Activated CD4-positive, alpha-beta memory T cell treated with anti-CD3 and anti-CD28 coated beads, Interleukin-2, amount 10 ng/mL, durations not matched to agents 7 days and 5 days (primary cell): ENCODE results near the gene KCNAB2. TPM values are rescaled to one million over a fixed set of nuclear protein-coding genes. Genes with fewer than 3 reads are reported as not detected.

Experiments
- CTCF ChIA-PET: fragments of 350-600 bp; sonication (Branson Sonifier 250); formaldehyde crosslinking; loops from one replicate; lab custom pipeline; 2021; ENCODE audit warnings: antibody characterized with exemption, inconsistent platforms; lab: Charles Lee
- POLR2A ChIA-PET: fragments of 350-600 bp; sonication (Branson Sonifier 250); formaldehyde crosslinking; loops from one replicate; lab custom pipeline; 2021; ENCODE audit warnings: antibody characterized with exemption; lab: Charles Lee
- DNase-seq: peaks from one replicate; pipeline ENCODE4 v3.0.0-alpha.2; 2020
- H3K27ac Mint-ChIP-seq: one replicate; pipeline ENCODE4 v1.8.0; 2021; ENCODE audit warnings: mild to moderate bottlenecking, mixed read lengths
- H3K27me3 Mint-ChIP-seq: one replicate; pipeline ENCODE4 v1.8.0; 2021; ENCODE audit warnings: mixed read lengths
- H3K36me3 Mint-ChIP-seq: one replicate; pipeline ENCODE4 v1.8.0; 2021; ENCODE audit warnings: low read depth, mixed read lengths
- H3K4me1 Mint-ChIP-seq: one replicate; pipeline ENCODE4 v1.8.0; 2021; ENCODE audit warnings: mixed read lengths
- H3K4me3 Mint-ChIP-seq: one replicate; pipeline ENCODE4 v1.8.0; 2021; ENCODE audit warnings: mild to moderate bottlenecking, mixed read lengths
- H3K9me3 Mint-ChIP-seq: one replicate; pipeline ENCODE4 v1.8.0; 2021; ENCODE audit warnings: mixed read lengths
- total RNA-seq, 2 experiments: library from RNA; stranded (reverse); gene quantifications; one replicate each; pipeline ENCODE4 v1.2.3, GENCODE V29; 2021

The KCNAB2 gene
- total RNA-seq, 2 experiments from 2014 or later, result 284 to 286 TPM

GRCh38 chr1:6004412-6005123 is 41.1 kb upstream of the KCNAB2 start:
- Mint-ChIP-seq H3K4me1 (peaks cover 21% of the 10 kb centered on the region), H3K4me3 (no peak overlapping the region), H3K27me3 (no peaks in the 10 kb centered on the region), H3K27ac (no peak overlapping the region), H3K36me3 (peaks cover 10% of the 10 kb centered on the region), H3K9me3 (no peaks in the 10 kb centered on the region)
- no peak for DNase-seq
- ChIA-PET POLR2A (interaction anchor here (1.0 to 3.6 kb wide), 3 partner anchors 10 to 21 kb away, joined by 3 to 20 read pairs (median 4); partner anchors contain the start of gene NPHP4), CTCF (no interaction called here)

GRCh38 chr1:6005276-6005917 is 40.3 kb upstream of the KCNAB2 start:
- Mint-ChIP-seq H3K27ac (no peak overlapping the region), H3K36me3 (peaks cover 10% of the 10 kb centered on the region), H3K4me3 (no peak overlapping the region), H3K27me3 (no peaks in the 10 kb centered on the region), H3K4me1 (peaks cover 21% of the 10 kb centered on the region), H3K9me3 (no peaks in the 10 kb centered on the region)
- CTCF ChIA-PET, result no interaction called here
- POLR2A ChIA-PET, result interaction anchor here (1.0 to 1.7 kb wide), 2 partner anchors 11 kb away, joined by 3 to 6 read pairs; no protein-coding TSS in a partner anchor
- no peak for DNase-seq

DNA sequence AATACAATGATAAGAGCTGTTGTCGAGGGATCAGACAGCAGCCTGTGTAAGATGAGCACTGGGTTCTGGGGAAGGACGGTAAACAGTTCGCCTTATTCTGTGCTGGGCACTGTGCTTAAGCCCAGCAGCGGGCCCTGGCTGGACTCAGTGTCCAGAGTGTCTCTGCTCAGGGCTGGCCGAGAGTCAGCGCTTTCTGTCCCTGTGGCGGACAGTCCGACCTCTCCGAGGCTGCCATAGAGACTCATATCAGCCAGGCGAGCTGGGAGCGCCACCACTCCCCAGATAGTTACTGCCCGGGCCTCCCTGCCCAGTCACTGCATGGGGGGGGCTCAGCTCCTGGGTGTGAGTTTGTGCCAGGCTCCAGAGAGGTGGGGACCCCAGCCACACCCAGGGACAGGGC is 38.8 kb upstream of the KCNAB2 start:
- POLR2A ChIA-PET, result interaction anchor here (1.4 to 1.7 kb wide), 2 partner anchors 13 to 19 kb away, joined by 5 to 6 read pairs; no protein-coding TSS in a partner anchor
- CTCF ChIA-PET, result no interaction called here
- Mint-ChIP-seq H3K4me3 (no peak overlapping the region), H3K9me3 (no peaks in the 10 kb centered on the region), H3K27me3 (no peaks in the 10 kb centered on the region), H3K36me3 (peaks cover 13% of the 10 kb centered on the region), H3K4me1 (peaks cover 24% of the 10 kb centered on the region), H3K27ac (no peak overlapping the region)
- no peak for DNase-seq

DNA sequence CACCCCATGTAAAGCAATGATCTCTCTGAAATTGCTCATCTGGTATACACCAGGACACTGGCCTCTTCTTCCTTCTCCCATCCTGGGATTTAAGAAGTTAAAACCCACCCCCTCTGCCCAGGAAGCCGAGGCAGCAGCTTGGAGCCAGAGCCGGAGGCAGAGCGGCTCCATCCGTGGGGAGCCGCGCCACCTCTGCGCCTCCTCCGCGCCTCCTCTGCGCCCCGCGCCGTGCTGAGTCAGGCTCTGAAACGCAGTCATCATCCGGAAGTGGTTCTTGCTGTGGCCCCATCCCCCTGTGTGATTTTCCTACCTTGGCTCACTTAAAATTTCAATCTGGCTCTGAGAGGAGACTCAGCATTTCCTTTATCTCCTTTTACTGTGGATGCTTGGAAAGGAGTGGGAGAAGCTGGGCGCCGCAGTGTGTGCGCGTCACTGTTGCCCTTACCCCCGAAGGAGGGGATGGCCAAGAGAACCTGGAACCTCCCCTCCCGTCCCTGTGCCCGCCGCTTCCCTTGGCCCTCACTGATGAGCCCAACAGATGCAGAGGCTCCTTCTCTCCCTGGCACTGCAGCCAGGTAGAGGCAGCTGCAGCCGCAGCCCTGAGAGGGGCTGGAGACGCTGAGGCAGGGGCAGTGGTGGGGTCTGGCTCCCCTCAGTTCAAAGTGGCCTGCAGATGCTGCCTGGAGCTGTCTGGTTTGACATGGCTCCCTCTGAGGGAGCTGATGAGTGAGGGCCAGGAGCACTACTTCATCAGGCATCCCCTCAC is 38.2 kb upstream of the KCNAB2 start:
- peaks cover 24% of the 10 kb centered on the region for H3K4me1 Mint-ChIP-seq
- H3K4me3 Mint-ChIP-seq, result no peak overlapping the region
- ChIA-PET POLR2A (interaction anchor here (1.4 to 1.7 kb wide), 2 partner anchors 14 to 18 kb away, joined by 5 to 6 read pairs; no protein-coding TSS in a partner anchor), CTCF (no interaction called here)
- peaks cover 11% of the 10 kb centered on the region for H3K36me3 Mint-ChIP-seq
- no peaks in the 10 kb centered on the region for H3K9me3 Mint-ChIP-seq
- no peaks in the 10 kb centered on the region for H3K27me3 Mint-ChIP-seq
- no peak for DNase-seq
- H3K27ac Mint-ChIP-seq, result no peak overlapping the region

DNA sequence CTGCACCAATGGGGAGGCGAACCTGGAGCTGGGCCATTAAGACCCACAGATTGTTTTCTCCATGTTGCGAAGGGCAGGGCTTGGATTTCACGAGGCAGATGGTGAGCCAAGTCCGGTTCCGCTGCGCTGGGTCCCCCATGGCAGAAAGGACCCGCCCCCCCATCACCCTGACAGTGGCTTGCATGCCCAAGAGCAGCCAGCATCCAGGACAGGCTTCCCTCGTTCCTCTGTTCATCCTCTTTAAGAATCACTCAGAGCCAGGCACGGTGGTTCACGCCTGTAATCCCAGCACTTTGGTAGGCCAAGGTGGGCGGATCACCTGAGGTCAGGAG is 37.6 kb upstream of the KCNAB2 start:
- ChIA-PET POLR2A (no interaction called here), CTCF (no interaction called here)
- DNase-seq, result no peak
- Mint-ChIP-seq H3K36me3 (peaks cover 11% of the 10 kb centered on the region), H3K27me3 (no peaks in the 10 kb centered on the region), H3K4me3 (no peak overlapping the region), H3K9me3 (no peaks in the 10 kb centered on the region), H3K27ac (no peak overlapping the region), H3K4me1 (peaks cover 28% of the 10 kb centered on the region)

DNA sequence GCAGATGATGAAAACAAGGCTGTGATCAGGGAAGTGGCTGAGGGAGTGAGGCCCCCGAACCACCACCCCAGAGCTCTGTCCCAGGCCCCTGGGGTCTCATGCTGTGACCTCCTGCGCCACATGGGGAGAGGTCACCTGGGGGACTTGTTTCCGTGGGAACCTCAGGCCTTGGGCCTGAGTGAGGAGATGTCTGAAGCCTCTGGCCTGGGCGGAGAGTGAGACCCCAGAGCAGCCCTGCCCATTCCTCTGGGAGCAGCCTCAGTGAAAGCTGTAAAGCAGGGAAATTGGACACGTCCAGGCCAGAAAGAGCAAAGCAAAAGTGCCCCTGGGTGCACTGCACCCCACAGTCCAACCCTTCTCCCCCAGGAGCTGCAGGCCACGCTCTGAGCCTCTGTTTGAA is 37.0 kb upstream of the KCNAB2 start:
- no peaks in the 10 kb centered on the region for H3K27me3 Mint-ChIP-seq
- no peak overlapping the region for H3K4me3 Mint-ChIP-seq
- H3K9me3 Mint-ChIP-seq, result no peaks in the 10 kb centered on the region
- no peak overlapping the region for H3K27ac Mint-ChIP-seq
- CTCF ChIA-PET, result no interaction called here
- DNase-seq, result no peak
- peaks cover 24% of the 10 kb centered on the region for H3K4me1 Mint-ChIP-seq
- peaks cover 9% of the 10 kb centered on the region for H3K36me3 Mint-ChIP-seq
- POLR2A ChIA-PET, result no interaction called here

DNA sequence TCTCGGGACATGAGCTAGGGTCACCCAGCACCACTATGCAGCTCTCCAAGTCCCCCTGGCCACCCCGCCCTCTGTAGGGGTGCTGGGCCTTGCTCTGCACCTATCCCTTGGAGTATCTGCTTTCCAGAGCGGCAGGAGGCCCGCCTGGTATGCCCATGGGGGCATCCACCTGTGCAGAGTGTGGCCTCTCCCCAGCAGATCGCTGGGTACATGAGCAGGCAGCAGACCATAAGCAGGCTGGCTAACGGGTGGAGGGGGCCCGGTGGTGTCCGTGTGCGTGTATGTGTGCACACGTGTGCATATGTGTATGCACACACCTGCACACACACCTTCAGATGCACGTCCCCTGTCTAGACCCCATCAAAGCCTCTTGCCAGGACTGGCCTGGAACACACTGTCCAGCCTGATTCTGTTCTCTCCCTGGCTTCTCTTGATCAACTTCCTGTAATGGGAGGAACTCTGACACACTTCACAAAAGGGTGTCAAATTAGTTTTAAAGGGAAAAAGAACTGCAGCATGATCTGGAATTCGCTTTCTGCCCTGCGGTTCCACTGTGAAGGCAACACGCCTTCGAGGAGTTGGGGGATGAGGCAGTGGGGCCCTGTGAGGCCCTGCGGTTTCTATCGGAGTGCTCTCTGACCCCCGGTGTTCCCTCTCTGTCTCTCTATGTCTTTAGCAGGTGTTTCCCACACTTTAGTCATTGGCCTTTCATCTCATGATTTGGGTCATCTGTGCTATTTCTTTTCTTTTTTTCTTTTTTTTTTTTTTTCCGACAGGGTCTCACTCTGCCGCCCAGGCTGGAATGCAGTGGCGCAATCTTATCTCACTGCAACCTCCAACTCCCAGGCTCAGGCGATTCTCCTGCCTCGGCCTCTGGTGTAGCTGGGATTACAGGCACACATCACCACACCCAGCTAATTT is 36.3 kb upstream of the KCNAB2 start:
- no peak overlapping the region for H3K27ac Mint-ChIP-seq
- CTCF ChIA-PET, result interaction anchor here (2.1 kb wide), 1 partner anchor 17 kb away, joined by 6 read pairs; no protein-coding TSS in a partner anchor
- H3K4me3 Mint-ChIP-seq, result no peak overlapping the region
- H3K9me3 Mint-ChIP-seq, result no peaks in the 10 kb centered on the region
- peaks cover 14% of the 10 kb centered on the region for H3K36me3 Mint-ChIP-seq
- DNase-seq, result no peak
- POLR2A ChIA-PET, result no interaction called here
- peaks cover 23% of the 10 kb centered on the region for H3K4me1 Mint-ChIP-seq
- no peaks in the 10 kb centered on the region for H3K27me3 Mint-ChIP-seq

DNA sequence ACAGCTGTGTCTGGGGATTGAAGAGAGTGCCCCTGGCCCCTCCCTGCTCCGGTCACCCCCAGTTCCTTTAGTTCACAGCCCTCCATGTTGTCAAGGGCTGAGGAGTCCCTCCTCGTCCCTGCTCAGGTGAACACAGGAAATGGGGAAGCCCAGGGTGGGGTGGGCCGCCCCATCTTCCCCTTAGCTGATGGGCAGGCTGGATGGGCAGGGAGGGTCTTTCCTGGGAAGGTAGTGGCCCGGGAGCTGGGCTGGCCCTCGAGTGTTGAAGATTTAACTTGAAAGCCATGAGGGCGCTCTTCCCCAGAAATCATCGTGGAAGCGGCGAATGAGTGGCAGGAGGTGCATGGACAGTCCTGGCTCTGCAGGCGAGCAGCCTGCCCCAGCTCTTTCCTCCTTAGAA is 35.1 kb upstream of the KCNAB2 start:
- Mint-ChIP-seq H3K27ac (no peak overlapping the region), H3K36me3 (peaks cover 22% of the 10 kb centered on the region), H3K4me3 (no peak overlapping the region), H3K4me1 (peaks cover 22% of the 10 kb centered on the region), H3K27me3 (no peaks in the 10 kb centered on the region), H3K9me3 (no peaks in the 10 kb centered on the region)
- ChIA-PET POLR2A (no interaction called here), CTCF (interaction anchor here (2.1 kb wide), 1 partner anchor 16 kb away, joined by 6 read pairs; no protein-coding TSS in a partner anchor)
- no peak for DNase-seq

DNA sequence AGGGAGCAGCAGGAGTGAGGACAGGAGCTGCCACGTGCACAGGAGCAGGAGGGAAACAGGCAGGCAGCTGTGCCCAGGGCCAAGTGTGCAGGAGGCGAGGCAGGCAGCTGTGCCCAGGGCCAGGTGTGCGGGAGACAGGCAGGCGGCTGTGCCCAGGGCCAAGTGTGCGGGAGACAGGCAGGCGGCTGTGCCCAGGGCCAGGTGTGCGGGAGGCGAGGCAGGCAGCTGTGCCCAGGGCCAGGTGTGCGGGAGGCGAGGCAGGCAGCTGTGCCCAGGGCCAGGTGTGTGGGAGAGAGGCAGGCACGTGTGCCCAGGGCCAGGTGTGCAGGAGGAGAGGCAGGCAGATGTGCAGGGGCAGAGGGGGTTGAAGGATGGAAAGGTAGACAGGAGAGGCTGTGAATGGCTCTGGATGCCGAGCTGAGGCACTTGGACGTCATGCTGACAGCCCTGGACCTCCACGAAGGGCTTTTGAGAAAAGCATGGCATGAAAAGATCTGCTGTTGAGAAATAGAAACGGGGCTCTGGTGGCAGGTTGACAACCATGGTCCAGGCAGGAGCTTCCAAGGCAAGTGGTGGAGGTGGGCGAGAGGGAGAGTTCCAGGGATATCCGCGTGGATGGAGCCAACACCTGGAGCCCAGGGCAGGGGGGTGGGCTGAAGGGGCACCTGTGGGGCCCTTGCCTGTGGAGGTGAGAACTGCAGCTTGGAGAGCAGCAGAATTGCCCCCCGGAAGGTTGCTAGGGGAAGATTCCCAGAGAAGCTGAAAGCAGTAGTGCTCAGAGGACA is 34.3 kb upstream of the KCNAB2 start:
- Mint-ChIP-seq H3K27me3 (no peaks in the 10 kb centered on the region), H3K9me3 (no peaks in the 10 kb centered on the region), H3K4me1 (peaks cover 21% of the 10 kb centered on the region), H3K27ac (peak overlapping the region; percentile 52), H3K4me3 (no peak overlapping the region), H3K36me3 (peaks cover 23% of the 10 kb centered on the region)
- no peak for DNase-seq
- ChIA-PET CTCF (interaction anchor here (2.1 kb wide), 1 partner anchor 15 kb away, joined by 6 read pairs; no protein-coding TSS in a partner anchor), POLR2A (interaction anchor here (1.3 kb wide), 1 partner anchor 17 kb away, joined by 4 read pairs; no protein-coding TSS in a partner anchor)

GRCh38 chr1:6011946-6012258 is 33.8 kb upstream of the KCNAB2 start:
- Mint-ChIP-seq H3K36me3 (peaks cover 28% of the 10 kb centered on the region), H3K27ac (no peak overlapping the region), H3K4me1 (peaks cover 18% of the 10 kb centered on the region), H3K4me3 (no peak overlapping the region), H3K27me3 (no peaks in the 10 kb centered on the region), H3K9me3 (no peaks in the 10 kb centered on the region)
- ChIA-PET CTCF (no interaction called here), POLR2A (interaction anchor here (1.3 kb wide), 1 partner anchor 18 kb away, joined by 4 read pairs; no protein-coding TSS in a partner anchor)
- DNase-seq, result no peak

- no peak for DNase-seq
- ChIA-PET POLR2A (no interaction called here), CTCF (no interaction called here)
- H3K27me3 Mint-ChIP-seq, result no peaks in the 10 kb centered on the region
- H3K4me3 Mint-ChIP-seq, result no peak overlapping the region
- H3K27ac Mint-ChIP-seq, result no peak overlapping the region
- peaks cover 30% of the 10 kb centered on the region for H3K36me3 Mint-ChIP-seq
- no peaks in the 10 kb centered on the region for H3K9me3 Mint-ChIP-seq
- peaks cover 14% of the 10 kb centered on the region for H3K4me1 Mint-ChIP-seq
These were observed 33.0 kb upstream of the KCNAB2 start for GRCh38 chr1:6012529-6013318.
